HepG2 (cell line): ENCODE measurements around the gene DCP1B. TPM values are rescaled to one million over a fixed set of nuclear protein-coding genes. Genes with fewer than 3 reads are reported as not detected.

ENCODE experiments used
- CBX1 ChIP-seq: IDR thresholded peaks from one replicate; pipeline ENCODE4 v1.6.1; 2016; ENCODE audit warnings: antibody characterized with exemption, low read depth
- CREM ChIP-seq, 2 experiments: sonication (generic) in 1 of 2; formaldehyde crosslinking in 1 of 2; IDR thresholded peaks; 2 replicates each; pipeline versions ENCODE4 v1.4.0 to v1.6.1; 2016 to 2020; ENCODE audit warnings: antibody characterized with exemption in 1 of 2, mild to moderate bottlenecking in 1 of 2, missing genetic modification reagents in 1 of 2
- ESRRA ChIP-seq: sonication (generic); formaldehyde crosslinking; IDR thresholded peaks from 2 replicates; pipeline ENCODE4 v1.5.1; 2020; ENCODE audit warnings: mild to moderate bottlenecking, low read depth, missing genetic modification reagents
- FOXK2 ChIP-seq: fragments of 450-650 bp; IDR thresholded peaks from 2 replicates; pipeline ENCODE4 v1.6.1; 2016
- GRHL1 ChIP-seq: sonication (generic); formaldehyde crosslinking; conservative IDR thresholded peaks from 2 replicates; pipeline ENCODE4 v1.8.0; 2022; ENCODE audit warnings: missing genetic modification reagents
- HNF4G ChIP-seq, 2 experiments: sonication (generic) in 1 of 2; formaldehyde crosslinking in 1 of 2; IDR thresholded peaks; 2 replicates each; pipeline versions ENCODE4 v1.4.0 to v1.6.1; 2011 to 2020; ENCODE audit warnings: borderline replicate concordance in 2 of 2, low read depth in 2 of 2, mild to moderate bottlenecking in 2 of 2, low read length in 1 of 2, missing genetic modification reagents in 1 of 2, moderate library complexity in 1 of 2
- IKZF1 ChIP-seq: fragments of 450-650 bp; IDR thresholded peaks from 2 replicates; pipeline ENCODE4 v1.7.1; 2016
- MTA3 ChIP-seq: sonication (generic); formaldehyde crosslinking; IDR thresholded peaks from 2 replicates; pipeline ENCODE4 v1.4.0; 2020; ENCODE audit warnings: missing genetic modification reagents
- MZF1 ChIP-seq: sonication (generic); formaldehyde crosslinking; IDR thresholded peaks from 2 replicates; pipeline ENCODE4 v1.8.1; 2023; ENCODE audit warnings: mild to moderate bottlenecking, missing genetic modification reagents, borderline replicate concordance
- STAG1 ChIP-seq: sonication (generic); formaldehyde crosslinking; IDR thresholded peaks from 2 replicates; pipeline ENCODE4 v1.4.0; 2020; ENCODE audit warnings: missing genetic modification reagents
- TSC22D2 ChIP-seq: sonication (generic); formaldehyde crosslinking; IDR thresholded peaks from 2 replicates; pipeline ENCODE4 v1.5.1; 2020; ENCODE audit warnings: missing genetic modification reagents, mild to moderate bottlenecking, borderline replicate concordance
- ZBTB46 ChIP-seq: sonication (generic); formaldehyde crosslinking; IDR thresholded peaks from 2 replicates; pipeline ENCODE4 v1.4.0; 2020; ENCODE audit warnings: mild to moderate bottlenecking, missing genetic modification reagents, borderline replicate concordance
- ZNF292 ChIP-seq: sonication (generic); formaldehyde crosslinking; IDR thresholded peaks from 2 replicates; pipeline ENCODE4 v1.8.1; 2022; ENCODE audit warnings: mild to moderate bottlenecking, low read depth, missing genetic modification reagents, borderline replicate concordance
- ZNF446 ChIP-seq: sonication (generic); formaldehyde crosslinking; IDR thresholded peaks from 2 replicates; pipeline ENCODE4 v1.5.0; 2020; ENCODE audit warnings: mild to moderate bottlenecking, missing genetic modification reagents
- ZNF614 ChIP-seq: IDR thresholded peaks from 2 replicates; pipeline ENCODE4 v1.6.1; 2018; ENCODE audit warnings: missing biosample characterization, missing genetic modification reagents, inconsistent platforms, borderline replicate concordance
- polyA plus RNA-seq, 8 experiments: library from polyadenylated mRNA; depleted of rRNA in 3 of 8; stranded (reverse) in 7 of 8; unstranded in 1 of 8; fragments of >200 nt; fragmentation: Illumina TruSeq in 4 of 8; extraction: Trizol in 4 of 8; gene quantifications; 2 replicates each; pipeline versions ENCODE4 v1.2.1 to v1.2.3, GENCODE V29; 2011 to 2016; ENCODE audit warnings: low read depth in 4 of 8, missing spikeins in 1 of 8, mixed read lengths in 1 of 8; ENCODE audit not compliant: insufficient read depth in 1 of 8
- total RNA-seq, 5 experiments: library from RNA; depleted of rRNA; stranded (reverse); fragments of >200 nt; fragmentation: Illumina TruSeq; extraction: Trizol; gene quantifications; 2 replicates each; pipeline ENCODE4 v1.2.3, GENCODE V29; 2016; ENCODE audit warnings: low read depth in 1 of 5
- TF ChIP-seq, protein P1 (sequence below): IDR thresholded peaks from 2 replicates; pipeline ENCODE4 v1.4.0; 2020; ENCODE audit warnings: mild to moderate bottlenecking, missing genetic modification reagents
- TF ChIP-seq, protein P2 (sequence below): sonication (generic); formaldehyde crosslinking; IDR thresholded peaks from 2 replicates; pipeline ENCODE4 v1.4.0; 2020; ENCODE audit warnings: mild to moderate bottlenecking, missing genetic modification reagents

The DCP1B gene
- total and polyA plus RNA-seq, 2 of the 13 experiments (the other 11 are each of a cell fraction or from before 2014, with no cell fraction given): 11.4 to 27.2 TPM

DNA sequence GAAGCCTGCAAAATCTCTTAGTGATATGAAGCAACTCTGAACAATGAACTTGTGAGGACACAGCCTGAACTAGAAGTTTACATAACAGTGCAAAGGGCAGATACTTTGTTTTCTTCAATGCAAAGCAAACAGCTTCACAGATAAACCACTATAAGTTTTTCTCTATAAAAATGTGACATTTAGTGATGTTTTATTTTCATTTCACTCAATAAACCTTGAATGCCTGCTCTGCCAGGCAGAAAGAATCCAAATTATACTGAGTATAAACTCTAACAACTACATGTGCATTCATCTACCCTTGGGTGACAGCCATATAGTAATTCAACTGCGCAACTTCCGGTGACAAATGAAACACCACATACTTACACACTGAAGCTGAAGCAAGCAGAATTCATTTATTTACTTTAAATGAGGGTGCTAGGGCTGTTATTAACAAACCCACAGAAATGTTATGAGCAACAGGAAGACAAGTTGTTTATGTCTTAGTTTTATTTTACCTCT is 10.3 kb downstream of the DCP1B start (continued):
- TF ChIP-seq ZNF292 (CRISPR knock-in tag) (peak; percentile 41; the same call in 1 of the 2 replicates), STAG1 (no peak), ZBTB46 (no peak), FOXK2 (no peak), GRHL1 (CRISPR knock-in tag) (no peak), IKZF1 (no peak), MTA3 (CRISPR knock-in tag) (no peak), ESRRA (CRISPR knock-in tag) (no peak), HNF4G (IDR thresholded peaks at IDR 0.05; ENCODE audit: borderline replicate concordance, low read depth, low read length) (peak; percentile 90), HNF4G (CRISPR knock-in tag; IDR thresholded peaks at IDR 0.05; ENCODE audit: borderline replicate concordance, low read depth) (peak; percentile 53; the same call in 1 of the 2 replicates), CBX1 (no peak), ZNF446 (CRISPR knock-in tag) (no peak), MZF1 (CRISPR knock-in tag) (no peak), CREM (IDR thresholded peaks at IDR 0.05) (peak; percentile 68), CREM (CRISPR knock-in tag; IDR thresholded peaks at IDR 0.05) (no peak), TSC22D2 (CRISPR knock-in tag) (no peak), ZNF614 (CRISPR knock-in tag) (no peak)
- TF ChIP-seq, protein P1, sequence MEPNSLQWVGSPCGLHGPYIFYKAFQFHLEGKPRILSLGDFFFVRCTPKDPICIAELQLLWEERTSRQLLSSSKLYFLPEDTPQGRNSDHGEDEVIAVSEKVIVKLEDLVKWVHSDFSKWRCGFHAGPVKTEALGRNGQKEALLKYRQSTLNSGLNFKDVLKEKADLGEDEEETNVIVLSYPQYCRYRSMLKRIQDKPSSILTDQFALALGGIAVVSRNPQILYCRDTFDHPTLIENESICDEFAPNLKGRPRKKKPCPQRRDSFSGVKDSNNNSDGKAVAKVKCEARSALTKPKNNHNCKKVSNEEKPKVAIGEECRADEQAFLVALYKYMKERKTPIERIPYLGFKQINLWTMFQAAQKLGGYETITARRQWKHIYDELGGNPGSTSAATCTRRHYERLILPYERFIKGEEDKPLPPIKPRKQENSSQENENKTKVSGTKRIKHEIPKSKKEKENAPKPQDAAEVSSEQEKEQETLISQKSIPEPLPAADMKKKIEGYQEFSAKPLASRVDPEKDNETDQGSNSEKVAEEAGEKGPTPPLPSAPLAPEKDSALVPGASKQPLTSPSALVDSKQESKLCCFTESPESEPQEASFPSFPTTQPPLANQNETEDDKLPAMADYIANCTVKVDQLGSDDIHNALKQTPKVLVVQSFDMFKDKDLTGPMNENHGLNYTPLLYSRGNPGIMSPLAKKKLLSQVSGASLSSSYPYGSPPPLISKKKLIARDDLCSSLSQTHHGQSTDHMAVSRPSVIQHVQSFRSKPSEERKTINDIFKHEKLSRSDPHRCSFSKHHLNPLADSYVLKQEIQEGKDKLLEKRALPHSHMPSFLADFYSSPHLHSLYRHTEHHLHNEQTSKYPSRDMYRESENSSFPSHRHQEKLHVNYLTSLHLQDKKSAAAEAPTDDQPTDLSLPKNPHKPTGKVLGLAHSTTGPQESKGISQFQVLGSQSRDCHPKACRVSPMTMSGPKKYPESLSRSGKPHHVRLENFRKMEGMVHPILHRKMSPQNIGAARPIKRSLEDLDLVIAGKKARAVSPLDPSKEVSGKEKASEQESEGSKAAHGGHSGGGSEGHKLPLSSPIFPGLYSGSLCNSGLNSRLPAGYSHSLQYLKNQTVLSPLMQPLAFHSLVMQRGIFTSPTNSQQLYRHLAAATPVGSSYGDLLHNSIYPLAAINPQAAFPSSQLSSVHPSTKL (CRISPR knock-in tag): peak; percentile 83
- TF ChIP-seq, protein P2, sequence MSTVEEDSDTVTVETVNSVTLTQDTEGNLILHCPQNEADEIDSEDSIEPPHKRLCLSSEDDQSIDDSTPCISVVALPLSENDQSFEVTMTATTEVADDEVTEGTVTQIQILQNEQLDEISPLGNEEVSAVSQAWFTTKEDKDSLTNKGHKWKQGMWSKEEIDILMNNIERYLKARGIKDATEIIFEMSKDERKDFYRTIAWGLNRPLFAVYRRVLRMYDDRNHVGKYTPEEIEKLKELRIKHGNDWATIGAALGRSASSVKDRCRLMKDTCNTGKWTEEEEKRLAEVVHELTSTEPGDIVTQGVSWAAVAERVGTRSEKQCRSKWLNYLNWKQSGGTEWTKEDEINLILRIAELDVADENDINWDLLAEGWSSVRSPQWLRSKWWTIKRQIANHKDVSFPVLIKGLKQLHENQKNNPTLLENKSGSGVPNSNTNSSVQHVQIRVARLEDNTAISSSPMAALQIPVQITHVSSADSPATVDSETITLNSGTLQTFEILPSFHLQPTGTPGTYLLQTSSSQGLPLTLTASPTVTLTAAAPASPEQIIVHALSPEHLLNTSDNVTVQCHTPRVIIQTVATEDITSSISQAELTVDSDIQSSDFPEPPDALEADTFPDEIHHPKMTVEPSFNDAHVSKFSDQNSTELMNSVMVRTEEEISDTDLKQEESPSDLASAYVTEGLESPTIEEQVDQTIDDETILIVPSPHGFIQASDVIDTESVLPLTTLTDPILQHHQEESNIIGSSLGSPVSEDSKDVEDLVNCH (CRISPR knock-in tag): no peak
